OCI-LY1 (cell line): ENCODE measurements around the gene TIRAP.

Source experiments
- EZH2 ChIP-seq: fragments of 200-600 bp; sonication (generic), shearing (Covaris generic); IDR thresholded peaks from 2 replicates; pipeline ENCODE4 v1.8.0; 2017; ENCODE audit warnings: borderline replicate concordance, mixed run types, mild to moderate bottlenecking, antibody characterized with exemption, low read length, moderate library complexity, mixed read lengths
- TF ChIP-seq, protein P1 (sequence below): fragments of 200-600 bp; sonication (generic), shearing (Covaris generic); IDR thresholded peaks from 2 replicates; pipeline ENCODE4 v1.5.1; 2017; ENCODE audit warnings: mild to moderate bottlenecking, antibody characterized with exemption, low read length, moderate library complexity, mixed read lengths

- TF ChIP-seq, protein P1, sequence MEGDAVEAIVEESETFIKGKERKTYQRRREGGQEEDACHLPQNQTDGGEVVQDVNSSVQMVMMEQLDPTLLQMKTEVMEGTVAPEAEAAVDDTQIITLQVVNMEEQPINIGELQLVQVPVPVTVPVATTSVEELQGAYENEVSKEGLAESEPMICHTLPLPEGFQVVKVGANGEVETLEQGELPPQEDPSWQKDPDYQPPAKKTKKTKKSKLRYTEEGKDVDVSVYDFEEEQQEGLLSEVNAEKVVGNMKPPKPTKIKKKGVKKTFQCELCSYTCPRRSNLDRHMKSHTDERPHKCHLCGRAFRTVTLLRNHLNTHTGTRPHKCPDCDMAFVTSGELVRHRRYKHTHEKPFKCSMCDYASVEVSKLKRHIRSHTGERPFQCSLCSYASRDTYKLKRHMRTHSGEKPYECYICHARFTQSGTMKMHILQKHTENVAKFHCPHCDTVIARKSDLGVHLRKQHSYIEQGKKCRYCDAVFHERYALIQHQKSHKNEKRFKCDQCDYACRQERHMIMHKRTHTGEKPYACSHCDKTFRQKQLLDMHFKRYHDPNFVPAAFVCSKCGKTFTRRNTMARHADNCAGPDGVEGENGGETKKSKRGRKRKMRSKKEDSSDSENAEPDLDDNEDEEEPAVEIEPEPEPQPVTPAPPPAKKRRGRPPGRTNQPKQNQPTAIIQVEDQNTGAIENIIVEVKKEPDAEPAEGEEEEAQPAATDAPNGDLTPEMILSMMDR = no peak
- no peak for TF ChIP-seq EZH2
Measured at GRCh38 chr11:126280595-126280994, 2.3 kb upstream of the TIRAP start.
